NCI-H2029 treated with DMSO at 0.1 percent for 48 hours (cell line): Measurements from ENCODE around the gene RNF128.
A peak's percentile ranks its signal among the peaks of the same experiment; 100 is the strongest.
"Not testable (repeated sequence)": the region's sequence is repeated elsewhere in the genome, so short reads cannot be mapped to it uniquely, and the experiment has no call there.

ENCODE experiments used
- DNase-seq: peaks from one replicate; lab custom pipeline; 2025; lab: John Stamatoyannopoulos, UW

Gene RNF128

DNA sequence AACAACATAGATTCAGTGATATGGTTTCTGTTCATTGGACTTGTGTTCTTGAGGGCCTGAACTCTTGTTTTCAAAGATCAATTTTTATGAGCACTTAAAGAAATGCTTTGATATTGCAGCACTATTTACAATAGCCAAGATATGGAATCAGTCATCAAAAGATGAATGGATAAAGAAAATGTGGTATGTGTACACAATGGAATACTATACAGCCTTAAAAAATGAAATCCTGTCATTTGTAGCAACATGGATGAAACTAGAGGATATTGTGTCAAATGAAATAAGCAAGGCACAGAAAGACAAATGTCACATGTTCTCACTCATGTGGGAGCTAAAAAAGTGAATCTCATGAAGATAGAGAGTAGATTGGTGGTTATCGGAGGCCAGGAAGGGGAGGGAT lies 21.9 kb downstream of the RNF128 start:
- no peak for DNase-seq

DNA sequence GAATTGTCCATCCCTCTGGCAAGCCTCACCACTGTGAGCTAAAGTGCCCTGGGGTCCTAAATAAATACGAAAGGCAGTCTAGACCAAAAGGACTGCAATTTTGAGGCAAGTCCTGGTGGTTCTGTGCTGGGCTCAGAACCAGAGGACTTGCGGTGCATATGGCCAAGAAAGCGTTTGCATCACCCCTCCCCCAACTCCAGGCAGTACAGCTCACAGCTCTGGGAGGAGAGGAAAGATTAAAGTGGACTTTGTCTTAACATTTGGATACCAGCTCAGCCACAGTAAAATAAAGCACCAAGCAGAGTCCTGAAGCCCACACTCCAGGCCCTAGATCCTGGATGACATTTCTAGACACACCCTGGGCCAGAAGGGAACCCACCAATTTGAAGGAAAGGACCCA lies 24.9 kb downstream of the RNF128 start:
- no peak for DNase-seq

DNA sequence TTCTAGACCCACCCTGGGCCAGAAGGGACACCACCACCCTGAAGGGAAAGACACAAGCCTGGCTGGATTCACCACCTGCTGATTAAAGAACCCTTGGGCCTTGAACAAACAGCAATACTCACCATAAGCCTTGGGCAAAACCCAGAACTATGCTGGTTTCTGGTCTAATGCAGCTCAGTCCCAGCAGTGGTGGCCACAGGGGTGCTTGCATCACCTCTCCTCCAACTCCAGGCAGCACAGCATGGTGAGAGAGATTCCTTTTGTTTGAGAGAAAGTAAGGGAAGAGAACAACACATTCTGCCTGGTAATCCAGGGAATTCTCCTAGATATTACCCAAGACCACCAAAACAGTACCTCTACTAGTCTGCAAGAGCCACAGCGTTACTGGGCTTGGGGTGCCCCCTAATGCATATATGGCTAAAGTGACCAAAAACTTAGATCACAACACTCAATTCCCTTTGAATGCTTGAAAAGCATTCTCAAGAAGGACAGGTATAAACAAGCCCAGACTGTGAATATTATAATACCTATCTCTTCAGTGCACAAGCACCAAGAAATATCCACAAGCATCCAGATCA lies 25.7 kb downstream of the RNF128 start:
- no peak for DNase-seq

DNA sequence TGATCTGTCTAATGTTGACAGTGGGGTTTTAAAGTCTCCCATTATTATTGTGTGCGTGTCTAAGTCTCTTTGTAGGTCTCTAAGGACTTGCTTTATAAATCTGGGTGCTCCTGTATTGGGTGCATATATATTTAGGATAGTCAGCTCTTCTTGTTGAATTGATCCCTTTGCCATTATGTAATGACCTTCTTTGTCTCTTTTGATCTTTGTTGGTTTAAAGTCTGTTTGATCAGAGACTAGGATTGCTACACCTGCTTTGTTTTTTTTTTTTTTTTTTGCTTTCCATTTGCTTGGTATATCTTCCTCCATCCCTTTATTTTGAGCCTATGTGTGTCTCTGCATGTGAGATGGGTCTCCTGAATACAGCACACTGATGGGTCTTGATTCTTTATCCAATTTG lies 42.8 kb downstream of the RNF128 start:
- not testable (repeated sequence) for DNase-seq

DNA sequence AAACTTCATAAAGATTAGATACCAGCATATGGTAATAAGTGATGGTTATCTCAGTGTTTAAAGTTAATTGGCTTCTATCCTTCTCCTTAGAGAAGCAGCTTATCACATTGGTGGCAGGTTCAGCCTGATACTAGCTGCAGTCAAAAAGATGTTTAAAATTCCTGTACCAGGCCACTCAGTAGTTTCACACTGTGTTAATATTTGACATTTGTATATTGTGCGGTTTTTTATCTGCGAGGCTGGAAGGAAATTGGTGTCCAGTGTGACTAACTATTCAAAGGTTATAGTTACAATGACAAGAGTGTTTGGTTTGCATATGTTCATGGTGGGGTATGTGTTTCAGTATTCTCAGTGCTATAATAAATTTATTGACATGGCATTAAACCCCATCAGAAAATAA lies 48.5 kb downstream of the RNF128 start:
- no peak for DNase-seq

DNA sequence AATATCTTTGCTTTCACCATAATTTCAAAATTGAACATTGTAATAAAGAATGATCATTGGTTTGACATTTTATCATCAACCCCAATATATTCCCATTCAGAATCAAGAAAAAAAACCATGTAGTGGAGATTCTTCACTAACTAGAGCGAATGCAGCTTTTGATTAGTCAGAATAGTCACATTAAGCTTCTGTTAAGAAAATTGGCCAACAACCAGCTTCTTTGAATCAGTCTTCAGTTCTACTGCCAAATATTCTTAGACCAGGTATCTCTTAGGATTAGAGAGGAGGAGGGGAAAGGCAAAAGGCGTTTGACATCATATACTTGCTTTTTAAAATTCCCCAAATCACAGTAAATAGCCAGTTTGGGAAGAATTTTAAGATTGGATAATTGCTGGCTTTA lies 53.8 kb downstream of the RNF128 start:
- no peak for DNase-seq

DNA sequence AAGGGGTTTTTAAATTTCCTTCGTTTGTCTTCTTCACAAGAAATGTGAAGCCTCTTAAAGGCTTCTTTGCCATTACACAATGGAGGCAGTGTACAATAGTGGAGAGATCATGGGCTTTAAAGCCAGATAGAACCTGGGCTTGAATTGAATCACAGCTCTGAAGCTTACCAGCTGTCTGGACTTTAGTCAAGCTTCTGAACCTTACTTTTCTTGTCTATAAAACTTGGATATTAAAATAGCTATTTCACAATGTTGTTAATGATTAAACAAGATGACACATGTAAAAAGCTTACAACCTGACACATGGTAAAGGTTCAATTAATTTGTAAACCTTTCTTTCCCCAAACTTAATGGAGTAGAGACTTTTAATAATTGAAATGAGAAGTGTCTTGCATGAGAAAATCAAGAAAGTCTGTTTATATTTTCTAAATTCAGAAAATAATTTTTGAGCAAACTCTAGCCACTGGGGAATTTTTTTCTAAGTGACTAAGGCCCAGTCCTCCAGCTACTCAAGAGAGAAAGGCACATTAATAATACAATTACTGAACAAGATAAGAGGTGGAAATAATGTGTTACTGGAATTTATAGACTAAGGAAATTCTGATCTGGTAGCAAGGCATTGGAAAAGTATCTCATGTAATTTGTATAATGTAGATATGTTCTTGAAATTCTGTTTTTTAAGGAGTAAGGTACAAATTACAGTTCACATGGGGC lies 54.3 kb downstream of the RNF128 start:
- DNase-seq, result no peak

DNA sequence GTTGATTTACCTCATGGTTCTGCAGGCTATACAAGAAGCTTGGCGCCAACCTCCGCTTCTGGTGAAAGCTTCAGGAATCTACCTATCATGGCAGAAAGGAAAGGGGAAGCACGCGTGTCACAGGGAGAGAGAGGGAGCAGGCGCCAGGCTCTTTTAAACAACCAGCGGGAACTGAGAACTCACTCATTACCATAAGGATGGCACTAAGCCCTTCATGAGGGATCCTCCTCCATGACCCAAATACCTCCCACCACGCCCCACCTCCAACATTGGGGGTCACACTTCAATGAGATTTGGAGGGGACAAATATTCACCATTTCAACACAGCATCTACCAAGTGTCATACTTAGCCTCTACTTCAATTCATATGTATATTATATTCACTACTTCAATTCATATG lies 57.2 kb downstream of the RNF128 start:
- no peak for DNase-seq

DNA sequence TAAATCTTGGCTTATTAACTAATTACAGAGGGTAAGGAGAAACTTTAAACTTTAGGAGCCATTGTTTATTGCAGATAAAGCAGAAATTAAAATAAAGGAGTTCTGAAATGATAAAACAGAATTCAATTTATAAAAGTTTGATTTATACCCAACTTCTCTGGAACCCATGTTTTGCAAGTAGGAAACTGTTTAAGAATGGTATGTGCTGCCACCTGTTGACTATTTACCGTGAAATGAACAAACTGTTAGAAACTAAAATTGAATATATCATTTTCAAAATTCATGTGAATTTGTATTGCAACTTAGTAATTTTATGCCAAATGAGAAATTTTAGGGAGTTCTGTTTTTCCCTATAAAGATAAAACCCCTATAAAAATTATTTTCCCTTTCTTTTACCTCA lies 65.0 kb downstream of the RNF128 start:
- DNase-seq, result no peak

DNA sequence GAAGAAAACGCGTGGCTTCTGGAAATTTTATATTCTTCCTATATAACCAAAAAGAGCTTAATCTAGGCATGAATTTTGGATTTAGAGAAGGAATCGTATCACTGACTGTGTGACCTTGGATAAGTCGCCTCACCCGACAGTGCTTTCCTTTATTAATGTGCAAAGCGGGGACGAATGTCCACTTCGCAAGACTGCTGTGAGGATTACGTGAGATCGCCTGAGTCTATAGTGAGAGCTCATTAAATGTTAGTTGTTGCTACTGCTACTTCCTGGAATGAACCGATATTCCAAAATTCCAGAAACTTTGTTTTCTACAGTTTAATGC lies 75.5 kb downstream of the RNF128 start:
- no peak for DNase-seq

DNA sequence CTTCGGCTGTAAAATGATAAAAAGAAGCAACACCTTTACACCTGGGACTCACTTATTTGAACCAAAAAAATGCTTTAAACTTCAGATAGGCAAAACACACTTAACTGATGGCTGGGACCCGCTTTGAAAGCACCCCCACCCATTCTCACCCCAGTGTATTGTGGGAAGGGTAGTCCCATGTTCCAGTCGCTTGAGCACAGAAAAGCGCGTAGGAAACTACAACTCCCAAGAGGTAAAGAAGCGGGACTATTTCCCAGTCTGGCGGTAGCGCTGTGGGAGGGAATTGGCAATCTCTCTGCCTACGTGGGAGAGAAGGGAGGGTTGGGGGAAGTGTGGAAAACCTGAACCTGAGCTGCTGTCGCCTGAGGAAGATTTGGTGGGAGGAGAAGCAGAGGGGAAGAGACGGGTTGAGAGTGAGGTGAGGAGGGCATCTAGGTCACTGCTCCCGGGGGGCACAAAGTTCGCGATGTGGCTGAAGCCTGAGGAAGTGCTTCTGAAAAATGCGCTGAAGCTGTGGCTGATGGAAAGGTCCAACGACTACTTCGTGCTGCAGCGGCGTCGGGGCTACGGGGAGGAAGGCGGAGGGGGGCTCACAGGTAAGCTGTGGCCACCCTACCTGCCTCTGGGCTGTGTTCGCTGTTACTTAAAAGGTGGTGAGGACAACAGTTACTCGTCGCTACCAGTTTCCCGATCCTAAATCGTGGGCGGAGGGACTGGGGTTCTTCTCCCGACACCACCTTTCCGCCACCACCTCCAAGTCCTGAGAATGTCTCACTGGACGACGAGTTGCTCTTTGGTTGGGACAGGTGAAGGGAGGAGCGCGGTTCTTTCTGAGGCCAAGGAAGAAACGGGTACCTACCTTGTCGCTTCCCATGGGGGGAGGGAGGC lies 76.1 kb downstream of the RNF128 start, which contains the start of gene TBC1D8B:
Gene TBC1D8B (plus strand): TSS at position 286 of the 888 bp plus-strand sequence. CDS start 181 bp downstream, at position 467.
- peak; percentile 48 for DNase-seq

DNA sequence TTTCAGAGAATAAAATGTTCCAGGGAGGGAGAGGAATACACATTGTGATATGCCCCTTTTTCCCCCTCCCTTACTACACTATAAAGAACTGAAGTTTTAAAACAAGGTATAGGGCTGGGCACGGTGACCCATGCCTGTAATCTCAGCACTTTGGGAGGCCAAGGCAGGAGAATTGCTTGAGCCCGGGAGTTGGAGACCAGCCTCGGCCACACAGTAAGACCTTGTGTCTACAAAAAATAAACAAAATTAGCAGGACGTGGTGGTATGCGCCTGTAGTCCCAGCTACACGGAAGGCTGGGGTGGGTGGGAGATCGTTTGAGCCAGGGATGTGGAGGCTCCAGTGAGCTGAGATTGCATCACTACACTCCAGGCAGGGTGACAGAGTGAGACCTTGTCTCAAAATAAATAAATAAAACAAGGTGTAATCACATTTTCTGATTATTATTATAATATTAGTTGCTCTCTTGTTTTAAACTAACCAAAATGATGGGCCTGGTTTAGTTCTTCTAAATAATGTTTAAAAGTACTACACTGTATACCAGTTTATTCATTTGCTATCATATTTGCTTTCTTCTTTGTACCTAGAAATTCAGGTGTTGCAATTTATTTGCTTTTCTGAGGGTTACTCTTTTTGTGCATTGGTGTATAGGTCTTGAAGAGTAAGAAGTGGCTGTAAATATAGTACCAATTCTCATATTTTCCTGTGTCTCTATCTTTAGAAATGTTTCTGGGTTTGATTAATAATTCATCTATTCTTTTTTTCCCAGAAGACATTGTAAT lies 84.8 kb downstream of the RNF128 start:
- DNase-seq, result no peak

DNA sequence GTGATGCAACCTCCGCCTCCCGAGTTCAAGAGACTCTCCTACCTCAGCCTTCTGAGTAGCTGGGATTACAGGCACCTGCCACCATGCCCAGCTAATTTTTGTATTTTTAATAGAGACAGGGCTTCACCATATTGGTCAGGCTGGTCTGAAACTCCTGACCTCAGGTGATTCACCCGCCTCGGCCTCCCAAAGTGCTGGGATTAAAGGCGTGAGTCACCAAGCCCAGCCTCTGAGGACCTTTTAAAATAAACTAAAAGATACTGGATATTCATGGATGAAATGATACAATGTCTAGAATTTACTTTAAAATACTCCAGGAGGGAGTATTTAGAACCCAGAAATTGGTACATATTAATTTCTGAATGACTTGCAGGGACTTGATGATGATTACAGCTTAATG lies 86.4 kb downstream of the RNF128 start:
- not testable (repeated sequence) for DNase-seq

DNA sequence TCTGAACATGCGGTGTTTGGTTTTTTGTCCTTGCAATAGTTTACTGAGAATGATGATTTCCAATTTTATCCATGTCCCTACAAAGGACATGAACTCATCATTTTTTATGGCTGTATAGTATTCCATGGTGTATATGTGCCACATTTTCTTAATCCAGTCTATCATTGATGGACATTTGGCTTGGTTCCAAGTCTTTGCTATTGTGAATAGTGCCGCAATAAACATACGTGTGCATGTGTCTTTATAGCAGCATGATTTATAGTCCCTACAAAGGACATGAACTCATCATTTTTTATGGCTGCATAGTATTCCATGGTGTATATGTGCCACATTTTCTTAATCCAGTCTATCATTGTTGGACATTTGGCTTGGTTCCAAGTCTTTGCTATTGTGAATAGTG lies 87.6 kb downstream of the RNF128 start:
- DNase-seq, result not testable (repeated sequence)
